Motor neuron (in vitro differentiated cells): Measurements from ENCODE around the gene PPP1R11. TPM values are rescaled to one million over a fixed set of nuclear protein-coding genes. Genes with fewer than 3 reads are reported as not detected.

Source experiments
- ATAC-seq, 8 experiments: fragments of 200-7000 bp; cut with Tn5 transposase; replicated peaks in 6 of 8; 2 replicates each; pipeline ENCODE4 v1.8.0; 2021; ENCODE audit warnings: mild to moderate bottlenecking in 8 of 8, moderate library complexity in 8 of 8
- H3K27ac ChIP-seq, 2 donors: fragments of 250-450 bp; sonication (Bioruptor Pico); 2 replicates each; pipeline ENCODE4 v1.9.0; 2021; ENCODE audit warnings: antibody characterized with exemption in 2 of 2, mild to moderate bottlenecking in 2 of 2, moderate library complexity in 1 of 2
- H3K4me1 ChIP-seq, 2 donors: fragments of 250-450 bp; sonication (Bioruptor Pico); replicated peaks in 1 of 2; 2 replicates each; pipeline ENCODE4 v1.6.1; 2021; ENCODE audit warnings: antibody characterized with exemption in 2 of 2, mild to moderate bottlenecking in 2 of 2, moderate library complexity in 1 of 2
- H3K4me3 ChIP-seq, 5 donors: fragments of 250-450 bp; sonication (Bioruptor Pico); 2 replicates each; pipeline ENCODE4 v1.9.0; 2021; ENCODE audit warnings: antibody characterized with exemption in 5 of 5, mild to moderate bottlenecking in 5 of 5, moderate library complexity in 4 of 5
- WGBS, 10 experiments: fragments of 450-650 bp; shearing (Covaris generic); methylation state at CpG; one replicate each; pipeline ENCODE4 v1.0.0; 2022; 5-methylcytosine and 5-hydroxymethylcytosine counted together
- in situ Hi-C, 9 experiments: fragments of 400-800 bp; cut with MboI; loops; one replicate each; pipeline ENCODE4 v1.15.0; 2021; ENCODE audit warnings: low sequenced_read_pairs in 9 of 9, low pct_unique_long_range_greater_than_20kb in 2 of 9; ENCODE audit not compliant: unreplicated experiment in 9 of 9
- total RNA-seq, 8 experiments: library from RNA; unstranded; fragments of 300-600 nt; gene quantifications; 2 replicates each; pipeline versions ENCODE4 v1.2.3 to v1.2.4, GENCODE V29; 2022

PPP1R11 gene
- total RNA-seq, 8 experiments from 2014 or later, result 29.5 to 75.8 (median 46.1) TPM

- in situ Hi-C loops, result no loop called here
- WGBS, 10 experiments, result 100% methylated on average over 1 of the region's 1 CpG; no CpG with 5 or more reads in 5 of the 10 experiments
- no peaks in the 10 kb centered on the region for H3K4me1 ChIP-seq
These were observed 24.5 kb upstream of the PPP1R11 start for GRCh38 chr6:30042476-30042875.

GRCh38 chr6:30042914-30043313 lies 24.1 kb upstream of the PPP1R11 start:
- H3K4me3 ChIP-seq, result no peak overlapping the region

More at GRCh38 chr6:30042476-30042875, 24.5 kb upstream of the PPP1R11 start:
- no peak overlapping the region for H3K27ac ChIP-seq
- no peak overlapping the region for H3K4me3 ChIP-seq
- ATAC-seq, result peak in 1 of 8 experiments; percentile 16

GRCh38 chr6:30043744-30044143 lies 23.3 kb upstream of the PPP1R11 start:
- no peak overlapping the region for H3K27ac ChIP-seq
- H3K4me3 ChIP-seq, result no peak overlapping the region
- no peaks in the 10 kb centered on the region for H3K4me1 ChIP-seq
- 78 to 100% (median 94%) methylated on average over 1 to 2 of the region's 2 CpGs; no CpG with 5 or more reads in 1 of the 10 experiments for WGBS, 10 experiments
- in situ Hi-C loops, result no loop called here
- ATAC-seq, result no peak

More at GRCh38 chr6:30042914-30043313, 24.1 kb upstream of the PPP1R11 start:
- Histone ChIP-seq H3K27ac (no peak overlapping the region), H3K4me1 (no peaks in the 10 kb centered on the region)
- in situ Hi-C loops, result no loop called here
- WGBS, 10 experiments, result 14 to 67% (median 20%) methylated on average over 1 of the region's 1 CpG; no CpG with 5 or more reads in 7 of the 10 experiments
- no peak for ATAC-seq

- in situ Hi-C loops, result no loop called here
- 20 to 87% (median 30%) methylated on average over 1 to 2 of the region's 2 CpGs; no CpG with 5 or more reads in 5 of the 10 experiments for WGBS, 10 experiments
- peak in 4 of 8 experiments; percentile 30 to 80 (median 35) for ATAC-seq
- Histone ChIP-seq H3K4me3 (no peak overlapping the region), H3K4me1 (no peaks in the 10 kb centered on the region), H3K27ac (no peak overlapping the region)
These were observed 22.4 kb upstream of the PPP1R11 start for GRCh38 chr6:30044630-30045029.

DNA sequence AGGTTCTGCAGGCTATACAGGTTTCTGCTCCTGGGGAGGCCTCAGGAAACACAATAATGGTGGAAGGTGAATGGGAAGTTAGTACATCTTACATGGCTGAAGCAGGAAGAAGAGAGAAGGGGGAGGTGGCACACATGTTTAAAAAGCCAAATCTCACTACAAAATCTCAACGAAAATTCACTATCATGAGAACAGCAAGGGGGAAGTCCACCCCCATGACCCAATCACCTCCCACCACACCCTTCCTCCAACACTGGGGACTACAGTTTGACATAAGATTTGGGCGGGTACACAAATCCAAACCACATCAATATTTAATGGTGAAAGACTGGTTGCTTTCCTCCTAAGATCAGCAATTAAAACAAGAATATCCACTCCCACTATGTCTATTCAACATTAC lies 19.8 kb upstream of the PPP1R11 start:
- 13 to 100% (median 77%) methylated on average over 1 to 2 of the region's 2 CpGs; no CpG with 5 or more reads in 2 of the 10 experiments for WGBS, 10 experiments
- H3K4me1 ChIP-seq, result no peaks in the 10 kb centered on the region
- no peak overlapping the region for H3K27ac ChIP-seq
- peak in 1 of 8 experiments; percentile 41 for ATAC-seq
- H3K4me3 ChIP-seq, result no peak overlapping the region
- in situ Hi-C loops, result no loop called here

DNA sequence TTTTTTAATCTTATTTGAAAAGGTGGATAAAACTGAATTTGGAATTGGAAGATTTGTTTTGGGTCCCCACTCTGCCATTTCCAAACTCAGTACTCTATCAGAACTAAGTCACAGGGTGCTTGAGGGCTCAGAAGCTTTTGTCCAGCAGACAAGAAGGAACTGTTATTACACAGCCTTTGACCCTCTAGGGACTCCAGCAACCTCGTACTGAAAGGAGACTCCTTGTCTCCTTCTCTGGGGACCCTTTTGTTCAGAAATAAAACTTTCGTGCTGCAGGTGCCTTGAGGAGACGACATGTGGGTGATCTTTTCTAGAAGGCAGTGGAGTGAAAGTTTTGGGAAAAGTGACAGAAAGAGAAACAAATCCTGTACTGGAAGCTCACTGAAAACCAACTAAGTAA lies 13.3 kb upstream of the PPP1R11 start:
- in situ Hi-C loops, result no loop called here
- no peaks in the 10 kb centered on the region for H3K4me1 ChIP-seq
- no peak for ATAC-seq
- H3K4me3 ChIP-seq, result no peak overlapping the region
- no peak overlapping the region for H3K27ac ChIP-seq
- 63 to 88% (median 80%) methylated on average over 1 to 3 of the region's 3 CpGs; no CpG with 5 or more reads in 3 of the 10 experiments for WGBS, 10 experiments

DNA sequence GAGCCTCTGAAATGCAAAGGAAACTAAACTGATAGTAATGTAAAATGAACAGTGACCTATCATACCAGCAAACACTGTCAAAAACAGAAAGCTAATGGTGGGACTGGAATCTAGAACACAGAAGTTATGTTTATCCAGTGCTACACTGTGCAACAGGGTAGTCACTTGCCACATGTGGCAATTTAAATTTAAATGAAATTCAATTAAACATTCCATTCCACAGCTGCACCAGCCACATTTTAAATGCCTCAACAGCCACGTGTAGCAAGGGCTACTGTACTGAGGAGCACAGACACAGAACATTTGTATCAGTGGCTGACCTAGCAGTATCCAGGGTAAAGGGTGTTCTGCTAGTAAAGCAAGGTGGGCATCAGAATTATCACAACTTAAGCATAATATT lies 11.5 kb upstream of the PPP1R11 start:
- in situ Hi-C loops, result no loop called here
- Histone ChIP-seq H3K27ac (no peak overlapping the region), H3K4me1 (peaks cover 7 to 10% of the 10 kb centered on the region in 2 donors), H3K4me3 (no peak overlapping the region)
- ATAC-seq, result peak in 3 of 8 experiments; percentile 52 to 93 (median 86)
- 0 to 69% (median 14%) methylated on average over 1 of the region's 1 CpG; no CpG with 5 or more reads in 5 of the 10 experiments for WGBS, 10 experiments

- Histone ChIP-seq H3K4me3 (peak overlapping the region; percentile 80 to 95 (median 85)), H3K27ac (peak overlapping the region; percentile 83 to 87), H3K4me1 (peaks cover 8 to 15% of the 10 kb centered on the region in 2 donors)
- ATAC-seq, result peak; percentile 7 to 42 (median 22)
- in situ Hi-C loops, result no loop called here
- 0 to 1% (median 0%) methylated on average over 1 to 20 of the region's 24 CpGs; no CpG with 5 or more reads in 3 of the 10 experiments for WGBS, 10 experiments
These were observed 6.3 kb upstream of the PPP1R11 start for GRCh38 chr6:30060606-30061091.

GRCh38 chr6:30061092-30061857 lies 5.7 kb upstream of the PPP1R11 start, which contains the start of gene POLR1H:
Gene POLR1H (plus strand): TSS chr6:30061265. CDS start chr6:30061525, 260 bp downstream.
- peak; percentile 93 to 98 (median 97) for ATAC-seq
- H3K4me3 ChIP-seq, result peak within 1 kb of the TSS; percentile 80 to 95 (median 85)
- in situ Hi-C loops, result no loop called here
- 0 to 3% (median 0%) methylated on average over 3 to 25 of the region's 48 CpGs; no CpG with 5 or more reads in 3 of the 10 experiments for WGBS, 10 experiments
- H3K27ac ChIP-seq, result peak within 1 kb of the TSS; percentile 83 to 87
- peaks cover 12 to 18% of the 10 kb centered on the region in 2 donors for H3K4me1 ChIP-seq

GRCh38 chr6:30061858-30062458 lies 5.0 kb upstream of the PPP1R11 start:
- in situ Hi-C loops, result no loop called here
- Histone ChIP-seq H3K27ac (peak overlapping the region; percentile 24 to 59), H3K4me1 (peaks cover 12 to 18% of the 10 kb centered on the region in 2 donors), H3K4me3 (peak overlapping the region; percentile 80 to 95 (median 85))
- 46 to 100% (median 86%) methylated on average over 1 to 11 of the region's 13 CpGs for whole genome bisulfite sequencing, 10 experiments
- ATAC-seq, result no peak

- Histone ChIP-seq H3K27ac (no peak overlapping the region), H3K4me3 (peak overlapping the region; percentile 80 to 95 (median 85)), H3K4me1 (peaks cover 12 to 18% of the 10 kb centered on the region in 2 donors)
- in situ Hi-C loops, result no loop called here
- no peak for ATAC-seq
- WGBS, 10 experiments, result 63 to 97% (median 90%) methylated on average over 1 to 6 of the region's 7 CpGs
These were observed 4.4 kb upstream of the PPP1R11 start for GRCh38 chr6:30062471-30063178.

GRCh38 chr6:30063315-30063714 lies 3.7 kb upstream of the PPP1R11 start:
- Histone ChIP-seq H3K4me1 (peaks cover 12 to 24% of the 10 kb centered on the region in 2 donors), H3K27ac (no peak overlapping the region), H3K4me3 (no peak overlapping the region)
- 0 to 93% (median 75%) methylated on average over 1 to 2 of the region's 2 CpGs; no CpG with 5 or more reads in 1 of the 10 experiments for WGBS, 10 experiments
- no peak for ATAC-seq
- in situ Hi-C loops, result no loop called here
